Right forelimb (tissue), 1 donor: ENCODE measurements around the gene LRRC47.
"Not testable (repeated sequence)": the region's sequence is repeated elsewhere in the genome, so short reads cannot be mapped to it uniquely, and the experiment has no call there.

Experiments
- DNase-seq: peaks from one replicate; pipeline ENCODE4 v3.0.0-alpha.2; 2018

LRRC47 gene

GRCh38 chr1:3771108-3772026, 24.9 kb downstream of the LRRC47 start:
- no peak for DNase-seq

- no peak for DNase-seq
These were observed 26.1 kb downstream of the LRRC47 start for GRCh38 chr1:3770047-3770765.

GRCh38 chr1:3768811-3769390, 27.4 kb downstream of the LRRC47 start:
- no peak for DNase-seq

- DNase-seq = no peak
These were observed 28.9 kb downstream of the LRRC47 start for GRCh38 chr1:3767328-3767925.

GRCh38 chr1:3763351-3764125, 32.8 kb downstream of the LRRC47 start:
- no peak for DNase-seq

GRCh38 chr1:3762873-3763228, 33.4 kb downstream of the LRRC47 start:
- DNase-seq = no peak

GRCh38 chr1:3762151-3762872, 34.0 kb downstream of the LRRC47 start:
- no peak for DNase-seq

- DNase-seq = no peak
These were observed 34.8 kb downstream of the LRRC47 start for GRCh38 chr1:3761296-3762010.

- DNase-seq = no peak
These were observed 36.5 kb downstream of the LRRC47 start for GRCh38 chr1:3759796-3760195.

- DNase-seq = no peak
These were observed 37.1 kb downstream of the LRRC47 start for GRCh38 chr1:3759164-3759563.

GRCh38 chr1:3756394-3756793, 39.9 kb downstream of the LRRC47 start:
- no peak for DNase-seq

- DNase-seq = no peak
These were observed 42.4 kb downstream of the LRRC47 start for GRCh38 chr1:3753656-3754454.

- no peak for DNase-seq
These were observed 43.8 kb downstream of the LRRC47 start, which contains the start of gene CCDC27 for GRCh38 chr1:3752400-3752945. TSS of gene CCDC27 (plus strand) at chr1:3752450. CDS start at chr1:3752482, 32 bp downstream.

GRCh38 chr1:3750741-3751140, 45.6 kb downstream of the LRRC47 start:
- no peak for DNase-seq

- DNase-seq = no peak
These were observed 46.8 kb downstream of the LRRC47 start for GRCh38 chr1:3749512-3749911.

- not testable (repeated sequence) for DNase-seq
These were observed 47.9 kb downstream of the LRRC47 start for GRCh38 chr1:3748316-3748900.

- no peak for DNase-seq
These were observed 48.4 kb downstream of the LRRC47 start for GRCh38 chr1:3747903-3748302.

GRCh38 chr1:3747522-3747848, 48.8 kb downstream of the LRRC47 start:
- no peak for DNase-seq

- peak; percentile 91 for DNase-seq
These were observed 49.3 kb downstream of the LRRC47 start for GRCh38 chr1:3746830-3747521.
